Measurements from ENCODE around the gene HNRNPK.

DNA sequence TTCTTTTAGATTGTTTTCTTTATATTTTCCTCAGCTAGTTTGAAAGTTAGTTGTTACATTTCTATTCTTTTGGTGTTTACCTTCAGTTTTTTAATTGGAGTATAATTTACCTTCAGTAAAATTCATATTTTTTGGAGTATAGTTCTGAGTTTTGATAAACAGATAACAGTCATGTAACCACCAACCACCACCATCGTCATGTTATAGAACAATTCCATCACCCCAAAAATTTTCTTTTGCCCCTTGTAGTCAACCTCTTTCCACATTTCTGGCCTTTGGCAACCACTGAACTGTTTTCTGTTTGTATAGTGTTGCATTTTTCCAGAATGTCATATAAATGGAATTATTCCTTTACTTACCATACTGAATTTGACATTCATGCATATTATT lies 7.4 kb upstream of the HNRNPK start:
- TF ChIP-seq, protein P1, sequence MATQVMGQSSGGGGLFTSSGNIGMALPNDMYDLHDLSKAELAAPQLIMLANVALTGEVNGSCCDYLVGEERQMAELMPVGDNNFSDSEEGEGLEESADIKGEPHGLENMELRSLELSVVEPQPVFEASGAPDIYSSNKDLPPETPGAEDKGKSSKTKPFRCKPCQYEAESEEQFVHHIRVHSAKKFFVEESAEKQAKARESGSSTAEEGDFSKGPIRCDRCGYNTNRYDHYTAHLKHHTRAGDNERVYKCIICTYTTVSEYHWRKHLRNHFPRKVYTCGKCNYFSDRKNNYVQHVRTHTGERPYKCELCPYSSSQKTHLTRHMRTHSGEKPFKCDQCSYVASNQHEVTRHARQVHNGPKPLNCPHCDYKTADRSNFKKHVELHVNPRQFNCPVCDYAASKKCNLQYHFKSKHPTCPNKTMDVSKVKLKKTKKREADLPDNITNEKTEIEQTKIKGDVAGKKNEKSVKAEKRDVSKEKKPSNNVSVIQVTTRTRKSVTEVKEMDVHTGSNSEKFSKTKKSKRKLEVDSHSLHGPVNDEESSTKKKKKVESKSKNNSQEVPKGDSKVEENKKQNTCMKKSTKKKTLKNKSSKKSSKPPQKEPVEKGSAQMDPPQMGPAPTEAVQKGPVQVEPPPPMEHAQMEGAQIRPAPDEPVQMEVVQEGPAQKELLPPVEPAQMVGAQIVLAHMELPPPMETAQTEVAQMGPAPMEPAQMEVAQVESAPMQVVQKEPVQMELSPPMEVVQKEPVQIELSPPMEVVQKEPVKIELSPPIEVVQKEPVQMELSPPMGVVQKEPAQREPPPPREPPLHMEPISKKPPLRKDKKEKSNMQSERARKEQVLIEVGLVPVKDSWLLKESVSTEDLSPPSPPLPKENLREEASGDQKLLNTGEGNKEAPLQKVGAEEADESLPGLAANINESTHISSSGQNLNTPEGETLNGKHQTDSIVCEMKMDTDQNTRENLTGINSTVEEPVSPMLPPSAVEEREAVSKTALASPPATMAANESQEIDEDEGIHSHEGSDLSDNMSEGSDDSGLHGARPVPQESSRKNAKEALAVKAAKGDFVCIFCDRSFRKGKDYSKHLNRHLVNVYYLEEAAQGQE (IDR thresholded peaks at IDR 0.05; ENCODE audit: insufficient read depth in 1 of 2, low read depth in 2 of 2, low read length in 2 of 2), result no peak
- TF ChIP-seq SIN3A (IDR thresholded peaks at IDR 0.05; ENCODE audit: borderline replicate concordance, insufficient read depth, low read length) (no peak), POLR2AphosphoS5 (IDR thresholded peaks at IDR 0.05; ENCODE audit: low read depth, low read length) (no peak)

Data from PFSK-1 (cell line).